Measurements from ENCODE around the gene DIS3L2.
"Not testable (repeated sequence)": the region's sequence is repeated elsewhere in the genome, so short reads cannot be mapped to it uniquely, and the experiment has no call there.

The DIS3L2 gene

GRCh38 chr2:232362174-232362900 lies 400.8 kb downstream of the DIS3L2 start:
- Histone ChIP-seq H4K20me1 (ENCODE audit: insufficient read depth, low read length, poor library complexity, severe bottlenecking) (no peaks in the 10 kb centered on the region), H3F3A (ENCODE audit: low read depth) (no peaks in the 10 kb centered on the region), H3K9me3 (ENCODE audit: insufficient read depth, low read depth, low read length) (no peaks in the 10 kb centered on the region), H3K27me3 (ENCODE audit: insufficient read depth, low read length, poor library complexity, severe bottlenecking) (no peaks in the 10 kb centered on the region), H3K9me2 (replicated peaks; ENCODE audit: low read depth, low read length) (no peaks in the 10 kb centered on the region), H3K36me3 (ENCODE audit: insufficient read depth, low read length) (no peaks in the 10 kb centered on the region), H3K9ac (ENCODE audit: low read depth, low read length, poor library complexity, severe bottlenecking) (peak overlapping the region; percentile 69), H3K4me2 (ENCODE audit: low read depth, low read length, poor library complexity, severe bottlenecking) (peak overlapping the region; percentile 96), H3K4me3 (ENCODE audit: low read length, poor library complexity, severe bottlenecking) (no peak overlapping the region), H3K79me2 (ENCODE audit: insufficient read depth, low read length) (no peaks in the 10 kb centered on the region), H2AFZ (ENCODE audit: low read length) (no peak overlapping the region), H3K4me1 (ENCODE audit: insufficient read depth, low read length, poor library complexity, severe bottlenecking) (peaks cover 34% of the 10 kb centered on the region)
- TF ChIP-seq CTCF (conservative IDR thresholded peaks at IDR 0.05; ENCODE audit: low read length) (no peak), EZH2phosphoT487 (IDR thresholded peaks at IDR 0.05; ENCODE audit: borderline replicate concordance) (no peak)

- not testable (repeated sequence) for H3K9me3 ChIP-seq (ENCODE audit: insufficient read depth, low read depth, low read length); H4K20me1 ChIP-seq (ENCODE audit: insufficient read depth, low read length, poor library complexity, severe bottlenecking); H3K27me3 ChIP-seq (ENCODE audit: insufficient read depth, low read length, poor library complexity, severe bottlenecking); H3K9me2 ChIP-seq (replicated peaks; ENCODE audit: low read depth, low read length); H3K79me2 ChIP-seq (ENCODE audit: insufficient read depth, low read length); H3F3A ChIP-seq (ENCODE audit: low read depth); H3K36me3 ChIP-seq (ENCODE audit: insufficient read depth, low read length)
- Histone ChIP-seq H3K4me2 (ENCODE audit: low read depth, low read length, poor library complexity, severe bottlenecking) (peak overlapping the region; percentile 96), H3K9ac (ENCODE audit: low read depth, low read length, poor library complexity, severe bottlenecking) (peak overlapping the region; percentile 69), H2AFZ (ENCODE audit: low read length) (peak overlapping the region; percentile 99), H3K4me1 (ENCODE audit: insufficient read depth, low read length, poor library complexity, severe bottlenecking) (peaks cover 34% of the 10 kb centered on the region), H3K4me3 (ENCODE audit: low read length, poor library complexity, severe bottlenecking) (peak overlapping the region; percentile 72)
- peak; percentile 52 for TF ChIP-seq CTCF (conservative IDR thresholded peaks at IDR 0.05; ENCODE audit: low read length)
Measured at GRCh38 chr2:232363064-232363783, 401.7 kb downstream of the DIS3L2 start.

- H3K36me3 ChIP-seq (ENCODE audit: insufficient read depth, low read length): no peaks in the 10 kb centered on the region
- H3K4me2 ChIP-seq (ENCODE audit: low read depth, low read length, poor library complexity, severe bottlenecking): peak overlapping the region; percentile 96
- no peaks in the 10 kb centered on the region for H4K20me1 ChIP-seq (ENCODE audit: insufficient read depth, low read length, poor library complexity, severe bottlenecking)
- H3K27me3 ChIP-seq (ENCODE audit: insufficient read depth, low read length, poor library complexity, severe bottlenecking): no peaks in the 10 kb centered on the region
- TF ChIP-seq EZH2phosphoT487 (IDR thresholded peaks at IDR 0.05; ENCODE audit: borderline replicate concordance): no peak
- peak overlapping the region; percentile 69 for H3K9ac ChIP-seq (ENCODE audit: low read depth, low read length, poor library complexity, severe bottlenecking)
- H3K4me1 ChIP-seq (ENCODE audit: insufficient read depth, low read length, poor library complexity, severe bottlenecking): peaks cover 34% of the 10 kb centered on the region
- no peaks in the 10 kb centered on the region for H3K9me2 ChIP-seq (replicated peaks; ENCODE audit: low read depth, low read length)
- peak overlapping the region; percentile 99 for H2AFZ ChIP-seq (ENCODE audit: low read length)
- H3F3A ChIP-seq (ENCODE audit: low read depth): no peaks in the 10 kb centered on the region
- H3K4me3 ChIP-seq (ENCODE audit: low read length, poor library complexity, severe bottlenecking): peak overlapping the region; percentile 72
- no peaks in the 10 kb centered on the region for H3K79me2 ChIP-seq (ENCODE audit: insufficient read depth, low read length)
- no peaks in the 10 kb centered on the region for H3K9me3 ChIP-seq (ENCODE audit: insufficient read depth, low read depth, low read length)
Measured at GRCh38 chr2:232363784-232364615, 402.5 kb downstream of the DIS3L2 start.

- not testable (repeated sequence) for H3F3A ChIP-seq (ENCODE audit: low read depth); H3K79me2 ChIP-seq (ENCODE audit: insufficient read depth, low read length); H3K27me3 ChIP-seq (ENCODE audit: insufficient read depth, low read length, poor library complexity, severe bottlenecking); H4K20me1 ChIP-seq (ENCODE audit: insufficient read depth, low read length, poor library complexity, severe bottlenecking); H3K4me3 ChIP-seq (ENCODE audit: low read length, poor library complexity, severe bottlenecking); H3K4me2 ChIP-seq (ENCODE audit: low read depth, low read length, poor library complexity, severe bottlenecking); H3K9me2 ChIP-seq (replicated peaks; ENCODE audit: low read depth, low read length); H3K36me3 ChIP-seq (ENCODE audit: insufficient read depth, low read length); H3K9me3 ChIP-seq (ENCODE audit: insufficient read depth, low read depth, low read length); H3K9ac ChIP-seq (ENCODE audit: low read depth, low read length, poor library complexity, severe bottlenecking)
- Histone ChIP-seq H2AFZ (ENCODE audit: low read length) (0 out of 2 replicates have a peak overlapping the region, but pooled peaks have one; percentile 12), H3K4me1 (ENCODE audit: insufficient read depth, low read length, poor library complexity, severe bottlenecking) (peaks cover 34% of the 10 kb centered on the region)
Measured at GRCh38 chr2:232364806-232365594, 403.5 kb downstream of the DIS3L2 start.
